ENCODE results near the gene LRP1B. TPM values are rescaled to one million over a fixed set of nuclear protein-coding genes. Genes with fewer than 3 reads are reported as not detected.

Gene LRP1B
- total and polyA plus RNA-seq, 2 donors (not counting 1 experiment from before 2014, with no cell fraction given): under 0.01 to 0.01 TPM

- no peak for TF ChIP-seq CTCF (conservative IDR thresholded peaks at IDR 0.05 in 1 of 2, IDR thresholded peaks at IDR 0.05 in 1 of 2; ENCODE audit: low read depth in 1 of 2, low read length in 2 of 2)
- TF ChIP-seq EZH2 (IDR thresholded peaks at IDR 0.05; ENCODE audit: low read length, missing control alignments): no peak
- Histone ChIP-seq H3K36me3 (ENCODE audit: control insufficient read depth, insufficient read depth, low read length) (no peaks in the 10 kb centered on the region), H2AFZ (ENCODE audit: low read length) (no peak overlapping the region), H3K4me3 (replicated peaks in 1 of 4; ENCODE audit: control extremely low read depth in 1 of 4, insufficient read depth in 1 of 4, low read depth in 3 of 4, low read length in 4 of 4) (no peak overlapping the region), H4K20me1 (ENCODE audit: control insufficient read depth, extremely low read depth, insufficient read depth, low read length) (no peaks in the 10 kb centered on the region), H3K27me3 (ENCODE audit: control insufficient read depth, insufficient read depth, low read length) (no peaks in the 10 kb centered on the region), H3K9ac (ENCODE audit: insufficient read depth, low read length) (no peak overlapping the region), H3K27ac (ENCODE audit: insufficient read depth, low read length) (no peak overlapping the region), H3K4me2 (ENCODE audit: extremely low read depth, insufficient read depth, low read length) (no peak overlapping the region), H3K79me2 (ENCODE audit: control insufficient read depth, insufficient read depth, low read length) (no peaks in the 10 kb centered on the region), H3K4me1 (ENCODE audit: control insufficient read depth, extremely low read depth, insufficient read depth, low read length) (no peaks in the 10 kb centered on the region), H3K9me3 (ENCODE audit: control insufficient read depth, insufficient read depth, low read depth, low read length) (no peaks in the 10 kb centered on the region)
- no peak for DNase-seq (ENCODE audit: low read depth in 2 of 2)
Measured at GRCh38 chr2:141848191-141848590, 282.6 kb downstream of the LRP1B start.

GRCh38 chr2:141844231-141844630 lies 286.6 kb downstream of the LRP1B start:
- Histone ChIP-seq H3K4me3 (replicated peaks in 1 of 4; ENCODE audit: control extremely low read depth in 1 of 4, insufficient read depth in 1 of 4, low read depth in 3 of 4, low read length in 4 of 4) (no peak overlapping the region), H3K4me2 (ENCODE audit: extremely low read depth, insufficient read depth, low read length) (no peak overlapping the region), H3K27me3 (ENCODE audit: control insufficient read depth, insufficient read depth, low read length) (no peaks in the 10 kb centered on the region), H3K4me1 (ENCODE audit: control insufficient read depth, extremely low read depth, insufficient read depth, low read length) (no peaks in the 10 kb centered on the region), H2AFZ (ENCODE audit: low read length) (no peak overlapping the region), H4K20me1 (ENCODE audit: control insufficient read depth, extremely low read depth, insufficient read depth, low read length) (no peaks in the 10 kb centered on the region), H3K79me2 (ENCODE audit: control insufficient read depth, insufficient read depth, low read length) (no peaks in the 10 kb centered on the region), H3K9ac (ENCODE audit: insufficient read depth, low read length) (no peak overlapping the region), H3K27ac (ENCODE audit: insufficient read depth, low read length) (no peak overlapping the region), H3K36me3 (ENCODE audit: control insufficient read depth, insufficient read depth, low read length) (no peaks in the 10 kb centered on the region), H3K9me3 (ENCODE audit: control insufficient read depth, insufficient read depth, low read depth, low read length) (no peaks in the 10 kb centered on the region)
- TF ChIP-seq EZH2 (IDR thresholded peaks at IDR 0.05; ENCODE audit: low read length, missing control alignments): no peak
- no peak for TF ChIP-seq CTCF (conservative IDR thresholded peaks at IDR 0.05 in 1 of 2, IDR thresholded peaks at IDR 0.05 in 1 of 2; ENCODE audit: low read depth in 1 of 2, low read length in 2 of 2)
- DNase-seq (ENCODE audit: low read depth in 2 of 2): no peak

GRCh38 chr2:141835103-141835502 lies 295.7 kb downstream of the LRP1B start:
- Histone ChIP-seq H3K36me3 (ENCODE audit: control insufficient read depth, insufficient read depth, low read length) (no peaks in the 10 kb centered on the region), H4K20me1 (ENCODE audit: control insufficient read depth, extremely low read depth, insufficient read depth, low read length) (peaks cover 2% of the 10 kb centered on the region)
- TF ChIP-seq CTCF (conservative IDR thresholded peaks at IDR 0.05 in 1 of 2, IDR thresholded peaks at IDR 0.05 in 1 of 2; ENCODE audit: low read depth in 1 of 2, low read length in 2 of 2): no peak
- no peak for TF ChIP-seq EZH2 (IDR thresholded peaks at IDR 0.05; ENCODE audit: low read length, missing control alignments)

More at GRCh38 chr2:141835103-141835502, 295.7 kb downstream of the LRP1B start:
- no peak for DNase-seq (ENCODE audit: low read depth in 2 of 2)
- no peak overlapping the region for H3K4me2 ChIP-seq (ENCODE audit: extremely low read depth, insufficient read depth, low read length)
- no peak overlapping the region for H3K4me3 ChIP-seq (replicated peaks in 1 of 4; ENCODE audit: control extremely low read depth in 1 of 4, insufficient read depth in 1 of 4, low read depth in 3 of 4, low read length in 4 of 4)
- no peaks in the 10 kb centered on the region for H3K4me1 ChIP-seq (ENCODE audit: control insufficient read depth, extremely low read depth, insufficient read depth, low read length)
- H3K9me3 ChIP-seq (ENCODE audit: control insufficient read depth, insufficient read depth, low read depth, low read length): no peaks in the 10 kb centered on the region
- H3K27me3 ChIP-seq (ENCODE audit: control insufficient read depth, insufficient read depth, low read length): no peaks in the 10 kb centered on the region
- H3K27ac ChIP-seq (ENCODE audit: insufficient read depth, low read length): no peak overlapping the region
- H2AFZ ChIP-seq (ENCODE audit: low read length): no peak overlapping the region
- H3K79me2 ChIP-seq (ENCODE audit: control insufficient read depth, insufficient read depth, low read length): no peaks in the 10 kb centered on the region
- no peak overlapping the region for H3K9ac ChIP-seq (ENCODE audit: insufficient read depth, low read length)

All from fibroblast of lung (primary cell).